HG02870 (cell line): Measurements from ENCODE around the gene RNF41.
"Not testable (repeated sequence)": the region's sequence is repeated elsewhere in the genome, so short reads cannot be mapped to it uniquely, and the experiment has no call there.

ENCODE experiments used
- ATAC-seq: cut with Tn5 transposase; IDR thresholded peaks from one replicate; pipeline ENCODE4 v1.9.1; 2021; ENCODE audit warnings: mild to moderate bottlenecking, moderate library complexity; ENCODE audit not compliant: unreplicated experiment

RNF41 gene

DNA sequence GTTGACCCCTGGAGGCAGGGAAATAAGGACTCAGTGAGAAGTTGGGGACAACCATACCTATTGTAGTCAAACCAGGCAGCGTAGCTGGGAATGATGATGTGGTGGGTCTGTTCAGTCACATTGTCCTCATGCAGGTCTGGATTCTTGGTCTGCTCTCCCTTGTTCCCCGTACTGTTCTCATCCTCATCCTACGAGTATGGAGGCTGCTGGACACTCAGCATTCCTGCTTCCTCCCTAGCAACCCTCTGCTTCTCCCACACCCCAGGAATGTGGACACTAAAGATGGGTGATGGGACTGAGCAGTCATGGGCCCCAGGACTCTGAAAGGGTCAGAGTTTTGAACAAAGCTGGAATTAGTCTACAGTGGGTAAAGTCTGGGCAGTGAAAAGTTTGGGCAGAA is 43.4 kb downstream of the RNF41 start:
- no peak for ATAC-seq

DNA sequence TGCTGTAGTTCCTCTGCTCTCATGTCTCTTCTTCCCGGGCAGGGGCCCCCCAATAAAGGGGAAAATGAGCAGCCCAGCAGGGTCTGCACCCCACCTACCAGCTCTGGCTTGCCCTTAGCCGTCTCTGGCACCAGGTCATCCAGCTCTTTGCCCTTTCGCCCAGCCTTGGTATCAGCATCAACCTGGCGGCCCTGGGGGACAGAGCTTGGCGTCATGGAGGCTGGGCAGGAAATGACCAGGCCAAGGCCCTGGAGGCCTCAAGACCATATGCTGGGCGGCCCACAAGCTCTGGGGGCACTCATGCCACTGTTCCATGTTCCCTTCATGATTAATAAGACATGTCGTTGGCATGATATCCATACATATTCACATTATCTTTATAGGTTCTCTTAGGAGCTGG is 48.9 kb downstream of the RNF41 start:
- ATAC-seq, result no peak

DNA sequence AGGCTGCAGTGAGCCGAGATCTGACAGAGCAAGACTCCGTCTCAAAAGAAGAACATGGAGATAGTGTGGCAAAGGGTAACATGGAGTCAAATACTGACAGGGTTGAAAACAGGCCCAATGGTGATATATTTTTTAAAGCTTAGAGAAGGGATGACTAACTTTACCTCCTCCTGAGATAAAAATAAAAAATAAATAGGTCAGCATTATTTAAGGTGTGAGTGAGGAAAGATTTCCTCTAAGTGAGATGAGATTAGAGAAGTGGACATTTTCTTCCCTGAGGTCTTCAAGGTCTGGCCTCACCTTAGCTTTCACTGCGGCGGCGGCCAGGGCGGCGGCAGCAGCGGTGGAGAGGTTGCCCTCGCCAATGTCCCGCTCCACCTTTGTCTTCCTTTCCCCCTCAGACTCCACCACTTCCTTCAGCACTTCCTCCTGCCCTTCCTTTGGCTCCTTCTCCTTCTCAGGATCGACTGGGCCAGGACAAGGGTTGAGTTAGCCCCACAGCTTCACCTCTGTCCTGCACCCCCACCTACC is 52.4 kb downstream of the RNF41 start:
- no peak for ATAC-seq

DNA sequence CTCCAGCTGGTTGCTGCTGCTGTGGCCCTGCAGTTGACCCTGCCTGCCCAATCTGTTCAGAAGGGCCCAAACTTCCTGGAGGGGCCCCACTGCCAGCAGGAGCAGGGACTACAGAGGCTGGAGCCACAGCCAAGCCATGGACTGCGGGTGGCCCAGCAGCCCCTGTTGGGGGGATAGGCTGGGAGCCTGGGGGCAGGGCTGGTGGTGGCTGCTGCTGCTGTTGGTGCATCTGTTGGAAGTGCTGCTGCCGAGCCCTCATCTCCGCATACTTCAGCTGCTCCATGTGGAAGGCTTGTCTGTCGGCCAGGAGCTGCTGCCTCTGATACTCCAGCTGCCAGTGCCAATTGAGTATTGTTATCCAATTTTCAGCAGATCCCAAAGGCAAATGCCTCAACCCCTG is 56.4 kb downstream of the RNF41 start:
- ATAC-seq, result no peak

DNA sequence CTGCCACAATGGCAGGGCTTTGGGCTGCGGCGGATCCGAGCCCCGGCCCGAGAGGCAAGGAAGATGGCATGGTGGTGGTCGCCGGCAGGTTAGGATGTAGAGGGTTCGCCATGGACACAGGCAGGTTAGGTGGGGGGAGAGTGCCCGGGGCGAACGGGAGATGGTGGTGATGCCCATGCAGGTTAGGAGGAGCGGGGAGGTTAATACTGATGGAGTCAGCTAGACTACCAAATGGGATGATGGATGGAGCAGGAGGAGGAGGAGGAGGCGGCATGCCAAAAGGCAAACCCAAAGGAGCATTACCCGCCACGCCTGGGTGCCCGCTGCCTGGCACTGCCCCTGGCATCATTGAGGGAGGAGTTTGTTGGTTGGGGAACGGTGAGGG is 57.4 kb downstream of the RNF41 start:
- ATAC-seq, result no peak

DNA sequence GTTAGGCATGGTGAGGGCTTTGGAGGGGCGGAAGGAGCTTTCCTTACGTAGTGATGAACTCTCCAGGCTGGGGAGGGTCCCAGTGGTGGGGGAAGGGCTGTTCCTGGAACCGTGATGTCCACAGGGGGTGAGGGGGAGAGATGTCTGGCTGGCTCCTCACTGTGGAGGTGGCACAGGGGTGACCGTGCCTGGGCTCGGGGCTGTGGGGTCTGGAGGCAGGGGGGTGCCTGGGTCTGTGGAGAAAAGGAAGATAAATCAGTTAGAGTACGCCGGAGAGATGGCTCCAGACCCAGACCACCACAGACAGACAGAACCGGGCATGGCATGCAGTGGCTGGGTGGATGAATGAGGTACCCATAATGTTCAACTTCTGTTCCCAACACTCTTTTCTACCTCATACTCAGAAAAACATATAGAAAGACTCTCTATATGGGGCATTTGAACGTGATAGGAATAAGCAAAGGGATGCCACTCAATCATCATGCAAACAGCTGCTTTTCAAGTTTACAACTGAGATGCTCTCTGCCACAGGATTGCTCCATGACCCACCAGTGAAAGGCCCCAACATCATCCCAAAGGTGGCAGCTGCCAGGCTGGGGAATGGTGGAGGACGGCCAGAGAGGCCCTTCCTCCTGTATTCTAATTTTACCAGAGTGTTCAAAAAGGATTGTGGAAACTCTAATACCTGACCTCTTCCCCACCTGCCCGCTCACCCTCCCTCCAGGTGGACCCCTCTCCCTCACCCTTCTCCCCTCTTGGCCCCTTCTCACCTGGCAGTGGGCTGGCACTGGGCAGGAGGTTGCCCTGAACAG is 58.0 kb downstream of the RNF41 start:
- no peak for ATAC-seq

DNA sequence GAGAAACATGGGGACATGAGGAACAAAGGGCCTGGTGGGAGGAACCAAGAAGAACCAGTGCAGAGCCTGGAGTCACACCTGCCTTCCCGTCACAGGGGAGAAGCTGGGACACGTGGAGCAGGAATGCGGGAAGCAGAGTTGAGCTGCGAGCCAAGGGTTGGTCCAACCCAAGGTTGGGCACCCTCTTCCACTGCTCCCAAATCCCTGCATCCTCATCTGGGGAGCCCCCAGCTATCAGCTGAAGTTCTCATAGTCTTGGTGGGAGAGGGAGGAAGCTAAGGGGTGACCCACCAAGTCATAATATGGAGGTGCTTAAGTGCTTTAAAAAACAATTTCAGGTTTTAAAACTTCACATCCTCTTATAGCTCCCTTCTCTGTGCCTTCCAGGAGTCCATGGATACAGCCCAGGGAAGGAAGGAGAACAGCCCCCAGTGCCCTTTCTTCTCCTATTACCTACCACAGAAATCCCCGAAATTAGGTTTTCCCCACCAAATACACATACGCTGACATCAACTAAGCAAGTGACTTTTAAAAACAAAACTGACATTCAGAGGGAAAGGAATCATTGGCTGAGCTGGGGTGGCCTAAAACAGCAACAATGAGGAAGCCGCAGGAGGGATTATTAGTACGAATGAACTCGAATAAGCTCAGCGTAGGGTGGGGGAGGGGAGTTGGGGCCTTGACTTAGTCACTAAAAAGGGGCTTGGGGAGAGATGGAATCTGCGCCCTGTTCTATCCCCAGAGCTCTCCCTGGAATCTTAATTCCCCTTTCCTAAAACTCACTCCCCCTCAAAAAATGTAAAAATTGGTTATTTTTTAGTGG is 59.0 kb downstream of the RNF41 start:
- no peak for ATAC-seq

DNA sequence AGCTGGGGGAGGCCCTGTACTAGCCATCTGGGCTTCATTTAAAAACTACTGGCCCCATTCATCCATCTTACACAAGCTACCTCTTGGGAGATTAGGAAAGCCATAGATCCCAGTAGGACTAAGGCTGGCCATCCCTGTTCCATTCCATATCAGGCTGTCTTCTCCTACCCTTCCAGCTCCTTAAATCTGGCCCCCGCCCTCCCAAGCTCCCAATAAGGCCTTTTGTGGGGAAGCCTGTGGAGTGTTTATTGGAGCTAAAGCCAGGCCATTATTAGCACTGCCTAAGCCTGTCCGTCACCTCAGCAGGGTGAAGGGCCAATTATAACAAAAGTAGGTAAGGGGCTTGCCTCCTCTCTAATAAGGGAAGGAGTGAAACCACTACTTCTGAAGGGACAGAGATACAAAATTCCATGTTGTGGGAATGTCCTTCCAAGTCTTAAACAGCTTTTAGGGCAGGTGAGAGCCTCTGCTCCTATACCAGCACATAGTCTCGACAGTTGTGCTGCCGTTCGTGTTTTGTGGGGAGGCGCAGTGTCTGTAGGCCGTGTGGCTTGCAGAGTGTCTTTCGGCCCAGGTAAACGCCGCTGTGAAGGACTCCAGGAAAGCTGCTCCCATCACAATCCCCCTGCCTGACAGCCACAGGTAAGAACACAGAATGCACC is 59.9 kb downstream of the RNF41 start:
- ATAC-seq, result no peak

DNA sequence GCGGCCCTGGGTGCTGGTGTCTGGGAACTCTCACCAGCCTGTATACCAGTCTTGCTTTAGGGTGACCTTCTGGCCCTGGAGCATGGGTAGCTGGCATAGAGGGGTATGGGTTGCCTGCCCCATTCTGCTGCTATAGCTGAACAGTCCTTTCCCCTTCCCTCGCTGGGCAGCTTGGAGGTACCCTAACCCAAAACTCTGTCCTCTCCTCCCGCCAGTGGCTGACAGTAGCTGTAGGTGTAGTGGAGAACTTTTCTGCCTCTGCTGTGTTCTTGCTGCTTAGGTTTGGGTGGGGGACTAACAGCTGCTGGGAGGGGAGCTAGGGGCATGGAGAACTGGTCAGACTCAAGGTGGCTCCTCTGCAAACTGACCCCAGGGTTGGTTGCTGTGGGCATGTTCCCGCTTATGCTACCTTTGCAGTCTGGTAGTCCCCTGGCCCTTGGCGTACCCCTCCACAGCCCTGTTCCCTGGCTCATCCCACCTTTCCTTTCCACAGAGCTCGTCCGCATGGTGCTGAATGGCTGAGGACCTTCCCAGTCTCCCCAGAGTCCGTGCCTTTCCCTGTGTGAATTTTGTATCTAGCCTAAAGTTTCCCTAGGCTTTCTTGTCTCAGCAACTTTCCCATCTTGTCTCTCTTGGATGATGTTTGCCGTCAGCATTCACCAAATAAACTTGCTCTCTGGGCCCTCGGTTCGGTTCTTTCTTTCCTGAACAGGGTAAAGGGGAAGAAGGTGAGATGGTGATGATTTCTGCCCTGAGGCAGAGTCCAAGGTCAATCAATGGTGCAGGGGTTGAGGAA is 60.6 kb downstream of the RNF41 start:
- no peak for ATAC-seq

DNA sequence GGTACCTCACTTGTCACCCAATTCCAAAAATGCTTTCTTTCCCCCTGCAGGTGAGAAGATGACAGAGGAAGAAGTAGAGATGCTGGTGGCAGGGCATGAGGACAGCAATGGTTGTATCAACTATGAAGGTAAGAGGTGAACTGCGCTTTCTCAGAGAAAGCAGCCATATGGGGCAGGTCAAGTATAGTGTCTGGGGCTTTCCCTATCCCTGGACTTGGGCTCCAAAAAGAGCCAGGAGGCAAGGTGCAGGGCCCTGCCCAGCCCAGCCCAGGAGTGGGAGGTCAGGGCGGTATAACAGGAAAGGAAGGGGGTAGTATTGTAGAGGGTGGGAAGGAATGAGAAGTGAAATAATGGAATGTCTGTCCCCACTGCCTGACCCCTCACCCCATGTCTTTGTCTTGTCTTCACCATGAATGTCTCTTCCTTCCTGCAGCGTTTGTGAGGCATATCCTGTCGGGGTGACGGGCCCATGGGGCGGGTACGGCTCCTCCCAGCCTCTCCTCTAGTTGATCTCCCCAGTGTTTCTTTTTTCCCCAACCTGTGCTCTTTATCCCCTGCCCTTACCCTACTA is 61.4 kb downstream of the RNF41 start:
- ATAC-seq, result no peak

DNA sequence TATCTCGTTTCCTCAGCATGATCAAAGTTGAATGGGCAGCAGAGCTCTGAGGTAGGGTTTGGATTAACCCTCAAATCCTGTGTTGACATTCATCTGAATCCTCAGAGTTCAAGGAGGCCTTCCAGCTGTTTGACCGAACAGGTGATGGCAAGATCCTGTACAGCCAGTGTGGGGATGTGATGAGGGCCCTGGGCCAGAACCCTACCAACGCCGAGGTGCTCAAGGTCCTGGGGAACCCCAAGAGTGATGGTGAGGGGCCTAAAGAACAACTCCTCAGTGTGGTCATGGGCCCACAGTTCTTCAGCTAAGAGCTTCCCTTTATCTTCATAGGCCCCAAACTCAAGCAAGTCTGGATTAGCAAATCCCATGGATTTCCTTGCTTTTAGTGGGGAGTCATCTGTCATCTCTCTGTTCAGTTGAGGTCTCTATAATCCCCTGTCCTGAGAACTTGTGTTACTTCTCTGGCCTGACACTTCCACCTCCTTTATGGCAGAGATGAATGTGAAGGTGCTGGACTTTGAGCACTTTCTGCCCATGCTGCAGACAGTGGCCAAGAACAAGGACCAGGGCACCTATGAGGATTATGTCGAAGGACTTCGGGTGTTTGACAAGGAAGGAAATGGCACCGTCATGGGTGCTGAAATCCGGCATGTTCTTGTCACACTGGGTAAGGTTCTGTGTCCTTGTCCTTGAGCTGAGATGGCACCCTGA is 62.1 kb downstream of the RNF41 start:
- no peak for ATAC-seq

DNA sequence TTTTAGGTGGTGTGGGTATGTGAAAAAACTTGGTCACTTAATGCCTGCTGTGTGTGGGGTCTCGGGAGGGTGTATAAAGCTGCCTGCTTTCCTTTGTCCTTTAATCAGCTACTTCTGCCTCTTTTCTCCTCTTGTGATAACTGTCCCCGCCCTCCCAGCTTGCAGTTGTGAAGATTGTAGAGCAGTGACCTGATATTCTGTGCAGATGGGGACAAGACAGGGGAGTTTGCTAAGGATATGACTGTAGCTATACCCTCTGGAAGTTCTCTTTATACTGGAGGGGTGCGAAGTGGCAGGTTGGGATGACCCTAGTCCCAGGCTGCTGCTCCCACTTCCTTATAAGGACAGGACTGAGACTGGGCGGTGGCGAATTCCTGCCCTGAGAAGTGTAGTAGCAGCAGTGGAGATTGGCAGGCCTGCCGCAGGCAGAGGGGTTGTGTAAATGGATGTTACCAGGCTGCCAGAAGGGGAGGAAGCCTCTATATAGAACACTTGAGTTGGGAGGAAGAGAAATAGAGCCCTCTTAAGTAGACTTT is 62.7 kb downstream of the RNF41 start:
- ATAC-seq, result no peak

DNA sequence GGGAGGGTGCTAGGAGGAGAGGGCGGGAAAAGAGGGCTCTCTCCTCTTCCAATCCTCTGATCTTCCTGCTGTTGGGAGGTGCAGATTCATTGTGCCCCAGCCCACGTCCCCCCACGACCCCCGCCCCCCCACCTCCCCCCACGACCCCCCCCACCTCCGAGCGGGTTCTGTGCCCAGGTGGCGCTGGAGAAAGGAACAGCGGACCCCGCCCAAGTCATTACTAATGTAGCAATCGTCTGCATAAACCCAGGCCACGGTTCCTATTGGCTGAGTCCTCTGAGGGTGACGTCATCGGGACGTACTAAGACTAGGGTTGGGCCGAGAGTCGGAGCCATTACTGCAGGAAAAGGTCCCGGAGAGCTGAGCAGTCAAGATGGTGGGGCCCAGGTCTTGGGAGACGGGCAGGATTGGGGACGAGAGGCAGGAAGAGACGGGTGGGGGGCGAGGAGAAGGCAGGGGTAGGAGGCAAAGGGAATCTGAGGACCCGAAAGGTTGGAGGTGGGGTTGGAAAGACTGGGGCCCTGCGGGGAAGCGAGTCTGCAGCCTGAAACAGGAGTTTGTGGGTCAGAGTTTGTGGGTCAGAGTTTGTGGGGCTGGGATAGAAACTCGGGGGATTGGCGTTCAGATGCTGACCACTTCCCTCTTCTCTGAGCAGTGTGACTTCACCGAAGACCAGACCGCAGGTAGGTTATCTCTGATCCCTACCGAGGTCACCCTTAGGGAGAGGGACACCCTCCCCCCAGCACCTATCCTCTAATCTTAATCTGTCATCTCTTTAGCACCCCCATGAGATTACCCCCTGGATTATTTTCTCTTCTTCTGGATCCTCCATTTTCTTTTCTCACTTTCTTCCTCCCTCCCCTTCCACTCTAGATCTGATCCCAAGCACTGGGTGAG is 63.4 kb downstream of the RNF41 start, which contains the start of gene MYL6:
TSS of gene MYL6 (plus strand) at position 331 of the 897 bp plus-strand sequence. CDS start at position 374, 43 bp downstream.
- ATAC-seq, result peak; percentile 85

DNA sequence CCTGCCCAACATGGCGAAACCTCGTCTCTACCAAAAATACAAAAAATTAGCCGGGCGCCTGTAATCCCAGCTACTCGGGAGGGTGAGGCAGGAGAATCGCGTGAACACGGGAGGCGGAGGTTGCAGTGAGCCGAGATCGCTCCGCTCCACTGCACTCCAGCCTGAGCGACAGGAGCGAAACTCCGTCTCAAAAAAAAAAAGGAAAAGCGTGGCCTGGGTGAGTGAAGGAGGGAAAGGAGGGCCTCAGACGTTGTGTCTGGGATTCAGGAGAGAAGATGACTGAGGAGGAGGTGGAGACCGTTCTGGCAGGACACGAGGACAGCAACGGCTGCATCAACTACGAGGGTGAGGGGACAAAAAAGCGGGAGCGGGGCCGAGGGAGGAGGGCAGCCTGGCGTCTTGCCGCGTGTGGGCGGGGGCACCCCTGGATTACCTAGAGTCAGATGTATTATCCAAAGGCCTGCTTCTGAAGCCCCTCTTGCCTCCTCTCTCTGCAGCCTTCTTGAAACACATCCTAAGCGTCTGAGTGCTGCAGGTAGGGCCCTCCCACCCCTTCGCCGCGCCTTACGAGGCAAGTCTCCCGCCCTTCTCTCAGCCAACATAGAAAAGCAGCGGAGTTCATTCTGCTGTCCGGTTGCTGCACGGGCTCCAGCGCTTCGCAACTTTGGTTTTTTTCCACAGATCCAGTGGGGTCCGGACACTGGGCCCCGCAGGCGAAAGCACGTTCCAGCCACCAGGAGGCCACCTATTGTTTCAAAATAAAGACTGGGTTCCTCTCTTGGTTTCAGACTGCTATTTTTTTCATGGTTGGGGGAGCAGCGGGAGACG is 64.3 kb downstream of the RNF41 start:
- ATAC-seq, result no peak

DNA sequence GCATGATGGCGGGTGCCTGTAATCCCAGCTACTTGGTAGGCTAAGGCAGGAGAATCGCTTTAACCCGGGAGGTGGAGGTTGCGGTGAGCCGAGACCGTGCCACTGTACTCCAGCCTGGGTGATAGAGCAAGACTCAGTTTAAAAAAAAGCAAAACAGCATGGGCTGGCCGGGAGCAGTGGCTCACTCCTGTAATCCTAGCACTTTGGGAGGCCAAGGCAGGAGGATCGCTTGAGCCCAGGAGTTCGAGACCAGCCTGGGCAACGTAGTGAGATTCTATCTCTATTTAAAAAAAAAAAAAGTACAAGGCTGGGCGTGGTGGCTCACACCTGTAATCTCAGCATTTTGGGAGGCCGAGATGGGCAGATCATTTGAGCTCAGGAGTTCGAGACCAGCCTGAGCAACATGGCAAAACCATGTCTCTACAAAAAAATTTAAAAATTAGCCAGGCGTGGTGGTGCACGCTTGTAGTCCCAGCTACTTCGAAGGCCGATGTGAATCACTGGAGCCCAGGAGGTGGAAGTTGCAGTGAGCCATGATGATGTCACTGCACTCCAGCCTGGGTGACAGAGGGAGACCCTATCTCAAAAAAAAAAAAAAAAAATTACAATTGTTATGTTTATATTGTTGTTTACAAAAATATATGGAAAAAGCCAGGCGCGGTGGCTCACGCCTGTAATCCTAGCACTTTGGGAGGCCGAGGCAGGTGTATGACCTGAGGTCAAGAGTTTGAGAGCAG is 65.1 kb downstream of the RNF41 start:
- ATAC-seq, result not testable (repeated sequence)

DNA sequence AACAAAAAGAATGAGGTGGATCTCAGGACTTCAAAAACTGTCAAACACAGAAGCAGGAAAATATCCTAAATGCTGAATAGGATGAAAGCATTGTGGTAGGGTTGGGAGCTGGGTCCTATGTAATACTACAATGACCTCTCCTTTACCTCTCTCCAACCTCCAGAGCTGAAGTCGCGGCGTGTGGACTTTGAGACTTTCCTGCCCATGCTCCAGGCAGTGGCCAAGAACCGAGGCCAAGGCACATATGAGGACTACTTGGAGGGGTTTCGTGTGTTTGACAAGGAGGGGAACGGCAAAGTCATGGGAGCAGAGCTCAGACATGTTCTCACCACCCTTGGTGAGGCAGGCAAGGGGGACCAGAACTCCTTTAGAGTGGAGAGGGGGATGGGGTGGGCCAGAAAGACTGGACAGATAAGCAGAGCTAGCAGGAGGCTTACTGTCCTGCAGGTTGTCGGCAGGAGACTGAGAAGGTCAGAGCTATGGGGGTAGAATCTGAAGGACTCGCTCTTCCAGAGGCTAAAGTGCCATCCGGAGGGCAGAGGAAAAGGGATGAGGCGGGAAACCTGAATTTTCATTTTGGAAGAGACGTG is 66.4 kb downstream of the RNF41 start:
- no peak for ATAC-seq
